Inflammatory macrophage treated with lipopolysaccharide for 1 hour (primary cell): ENCODE results near the gene ANTXR2.
A peak's percentile ranks its signal among the peaks of the same experiment; 100 is the strongest.

Experiments
- DNase-seq, 2 donors: peaks; one replicate each; pipeline ENCODE4 v3.0.0-alpha.2; 2020 to 2022

ANTXR2 gene

GRCh38 chr4:79857811-79858210 is 215.2 kb downstream of the ANTXR2 start:
- no peak for DNase-seq

DNA sequence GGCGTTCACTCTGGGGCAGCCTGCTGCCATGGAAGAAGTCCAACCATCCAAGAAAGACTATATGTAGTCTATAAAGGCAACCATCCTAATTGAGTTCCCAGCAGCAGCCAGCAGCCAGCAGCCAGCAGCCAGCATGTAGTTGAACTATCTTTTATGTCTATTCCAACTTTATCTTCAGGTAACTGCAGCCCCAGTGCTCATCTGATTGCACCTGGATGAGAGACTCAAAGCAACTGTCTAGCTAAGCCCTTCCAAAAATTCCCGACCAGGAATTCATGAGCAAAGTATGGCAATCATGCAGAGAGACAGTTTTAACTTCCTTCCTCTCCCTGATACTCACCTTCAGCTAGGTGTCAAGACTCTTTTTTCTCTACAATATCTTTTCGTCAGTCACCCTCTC is 216.8 kb downstream of the ANTXR2 start:
- DNase-seq, result no peak

- peak in 1 of 2 donors; percentile 4 for DNase-seq
Measured at GRCh38 chr4:79854856-79855502, 218.1 kb downstream of the ANTXR2 start.

- no peak for DNase-seq
Measured at GRCh38 chr4:79852305-79852730, 220.7 kb downstream of the ANTXR2 start.

- DNase-seq, result no peak
Measured at GRCh38 chr4:79851625-79852304, 221.3 kb downstream of the ANTXR2 start.
